PC-3 (cell line): Measurements from ENCODE around the gene RTF2. TPM values are rescaled to one million over a fixed set of nuclear protein-coding genes. Genes with fewer than 3 reads are reported as not detected.

Experiments used
- ATAC-seq: fragments of 200-7000 bp; cut with Tn5 transposase; 2 replicates; pipeline ENCODE4 v1.9.1; 2020; ENCODE audit warnings: mild to moderate bottlenecking, moderate library complexity
- BruUV-seq: library from RNA; stranded (reverse); fragments of 400-500 nt; replicated peaks from 2 replicates; lab custom pipeline; 2021; lab: Mats Ljungman, UMichigan
- CTCF ChIA-PET: fragments of 300-600 bp; sonication (Branson Sonifier 250); formaldehyde crosslinking; loops from one replicate; lab custom pipeline; 2022; ENCODE audit warnings: antibody characterized with exemption; lab: Charles Lee
- POLR2A ChIA-PET: fragments of 300-600 bp; sonication (Branson Sonifier 250); formaldehyde crosslinking; loops from one replicate; lab custom pipeline; 2022; ENCODE audit warnings: antibody characterized with exemption; ENCODE audit not compliant: unreplicated experiment; lab: Charles Lee
- DNase-seq: peaks from one replicate; pipeline ENCODE4 v3.0.0-alpha.2; 2015
- H2AFZ ChIP-seq: fragments of 300-600 bp; sonication (generic); 2 replicates; pipeline ENCODE4 v1.6.0; 2016; ENCODE audit warnings: antibody characterized with exemption, low read length
- H3F3A ChIP-seq: fragments of 300-600 bp; sonication (generic); one replicate; pipeline ENCODE4 v1.6.0; 2017; ENCODE audit warnings: antibody characterized with exemption, low read length, control low read depth, mild to moderate bottlenecking; ENCODE audit not compliant: unreplicated experiment
- H3K27ac ChIP-seq: fragments of 300-600 bp; sonication (generic); 2 replicates; pipeline ENCODE4 v1.5.1; 2016; ENCODE audit warnings: mild to moderate bottlenecking, low read length
- H3K27me3 ChIP-seq: fragments of 300-600 bp; sonication (generic); 2 replicates; pipeline ENCODE4 v1.6.1; 2016; ENCODE audit warnings: low read length, mixed read lengths
- H3K36me3 ChIP-seq: fragments of 300-600 bp; sonication (generic); 2 replicates; pipeline ENCODE4 v1.6.1; 2016; ENCODE audit warnings: low read depth, mixed run types, low read length, mixed read lengths
- H3K4me1 ChIP-seq: fragments of 300-600 bp; sonication (generic); 2 replicates; pipeline ENCODE4 v1.5.1; 2016; ENCODE audit warnings: low read length; ENCODE audit not compliant: insufficient read depth
- H3K4me2 ChIP-seq: fragments of 300-600 bp; sonication (generic); 2 replicates; pipeline ENCODE4 v1.6.0; 2016; ENCODE audit warnings: low read length
- H3K4me3 ChIP-seq: fragments of 300-600 bp; sonication (generic); 2 replicates; pipeline ENCODE4 v1.5.1; 2016; ENCODE audit warnings: mild to moderate bottlenecking, low read length, mixed read lengths
- H3K79me2 ChIP-seq: fragments of 300-600 bp; sonication (generic); 2 replicates; pipeline ENCODE4 v1.6.1; 2017; ENCODE audit warnings: low read length, mixed read lengths
- H3K9ac ChIP-seq: fragments of 300-600 bp; sonication (generic); 2 replicates; pipeline ENCODE4 v1.6.0; 2016; ENCODE audit warnings: mild to moderate bottlenecking, low read length
- H3K9me2 ChIP-seq: fragments of 300-600 bp; sonication (generic); replicated peaks from 2 replicates; pipeline ENCODE4 v1.6.1; 2016; ENCODE audit warnings: mixed run types, low read length, mixed read lengths
- H3K9me3 ChIP-seq: fragments of 300-600 bp; sonication (generic); 2 replicates; pipeline ENCODE4 v1.6.1; 2016; ENCODE audit warnings: low read length, mixed read lengths
- H4K20me1 ChIP-seq: fragments of 300-600 bp; sonication (generic); 2 replicates; pipeline ENCODE4 v1.6.1; 2016; ENCODE audit warnings: low read length, mixed read lengths
- CTCF ChIP-seq: fragments of 300-600 bp; sonication (generic); conservative IDR thresholded peaks from 2 replicates; pipeline ENCODE4 v1.5.1; 2017; ENCODE audit warnings: antibody characterized with exemption, low read depth, mild to moderate bottlenecking, low read length
- EZH2 ChIP-seq: fragments of 300-600 bp; sonication (generic); IDR thresholded peaks from one replicate; pipeline ENCODE4 v1.6.1; 2017; ENCODE audit warnings: antibody characterized with exemption, mild to moderate bottlenecking, low read length; ENCODE audit not compliant: unreplicated experiment
- EZH2phosphoT487 ChIP-seq: fragments of 300-600 bp; sonication (generic); IDR thresholded peaks from 2 replicates; pipeline ENCODE4 v1.6.1; 2018; ENCODE audit warnings: mild to moderate bottlenecking, antibody characterized with exemption, low read length, borderline replicate concordance
- intact Hi-C: fragments of 100-400 bp; cut with micrococcal nuclease; formaldehyde crosslinking; loops from 2 replicates; pipeline ENCODE4 v1.9.0; 2023
- total RNA-seq: library from RNA; depleted of rRNA; stranded (reverse); fragments of >200 nt; gene quantifications from 2 replicates; pipeline ENCODE4 v1.2.3, GENCODE V29; 2014

The RTF2 gene
- total RNA-seq, 1 experiment from 2014 or later = 122 TPM

GRCh38 chr20:56516631-56517030 lies 48.2 kb downstream of the RTF2 start:
- Histone ChIP-seq H3K79me2 (no peaks in the 10 kb centered on the region), H3K9me3 (peaks cover 13% of the 10 kb centered on the region), H3K9me2 (no peaks in the 10 kb centered on the region), H4K20me1 (no peaks in the 10 kb centered on the region), H3K27me3 (no peaks in the 10 kb centered on the region), H3F3A (no peaks in the 10 kb centered on the region), H2AFZ (no peak overlapping the region), H3K36me3 (peaks cover 67% of the 10 kb centered on the region), H3K4me3 (no peak overlapping the region), H3K27ac (no peak overlapping the region), H3K9ac (no peak overlapping the region), H3K4me1 (no peaks in the 10 kb centered on the region), H3K4me2 (no peak overlapping the region)
- POLR2A ChIA-PET = no interaction called here
- intact Hi-C loops = loop anchor here (1.0 kb wide), 1 partner anchor 116 kb away; no protein-coding TSS in a partner anchor
- ATAC-seq = no peak
- TF ChIP-seq EZH2phosphoT487 (no peak), CTCF (no peak), EZH2 (no peak)
- no TSS peak for BruUV-seq
- DNase-seq = no peak
- CTCF ChIA-PET = no interaction called here

DNA sequence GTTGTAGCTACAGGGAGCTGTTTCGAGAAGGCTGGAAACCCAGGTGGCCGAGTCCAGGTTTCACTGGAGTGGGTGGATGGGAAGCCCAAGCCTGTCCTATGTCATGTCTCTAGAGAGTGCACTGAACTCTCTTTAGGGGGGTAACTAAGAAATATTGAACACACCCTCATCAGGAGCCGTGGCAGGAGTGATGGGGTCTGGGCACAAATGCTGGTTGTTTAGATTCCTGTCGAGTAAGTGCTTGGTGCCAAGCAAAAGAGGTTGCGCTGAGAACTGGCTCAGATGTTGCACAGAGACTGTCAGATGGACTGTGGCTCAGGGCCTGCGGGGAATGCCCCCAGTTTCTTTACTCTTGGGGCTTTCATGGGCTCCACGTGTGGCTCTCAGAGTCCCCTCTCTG lies 48.8 kb downstream of the RTF2 start:
- BruUV-seq = no TSS peak
- CTCF ChIA-PET = no interaction called here
- intact Hi-C loops = no loop called here

GRCh38 chr20:56517641-56518040 lies 49.2 kb downstream of the RTF2 start:
- no peaks in the 10 kb centered on the region for H3F3A ChIP-seq
- CTCF ChIA-PET = no interaction called here
- H3K79me2 ChIP-seq = no peaks in the 10 kb centered on the region
- BruUV-seq = no TSS peak
- H4K20me1 ChIP-seq = no peaks in the 10 kb centered on the region
- H3K4me3 ChIP-seq = no peak overlapping the region
- POLR2A ChIA-PET = no interaction called here
- no peak overlapping the region for H3K9ac ChIP-seq
- H3K4me1 ChIP-seq = no peaks in the 10 kb centered on the region
- peaks cover 66% of the 10 kb centered on the region for H3K36me3 ChIP-seq
- no peak overlapping the region for H3K4me2 ChIP-seq
- ATAC-seq (no peak), DNase-seq (no peak)
- TF ChIP-seq CTCF (no peak), EZH2 (no peak)
- H3K9me2 ChIP-seq = no peaks in the 10 kb centered on the region
- no peak overlapping the region for H3K27ac ChIP-seq
- H3K9me3 ChIP-seq = peaks cover 13% of the 10 kb centered on the region
- intact Hi-C loops = no loop called here
- no peak overlapping the region for H2AFZ ChIP-seq
- no peaks in the 10 kb centered on the region for H3K27me3 ChIP-seq

More for the DNA sequence above, 48.8 kb downstream of the RTF2 start:
- ATAC-seq (no peak), DNase-seq (no peak)
- Histone ChIP-seq H3K9me3 (peaks cover 13% of the 10 kb centered on the region), H3K9ac (no peak overlapping the region), H3K4me2 (no peak overlapping the region), H4K20me1 (no peaks in the 10 kb centered on the region), H3K27me3 (no peaks in the 10 kb centered on the region), H2AFZ (no peak overlapping the region), H3K79me2 (no peaks in the 10 kb centered on the region), H3F3A (no peaks in the 10 kb centered on the region), H3K9me2 (no peaks in the 10 kb centered on the region), H3K36me3 (peaks cover 68% of the 10 kb centered on the region), H3K4me1 (no peaks in the 10 kb centered on the region), H3K4me3 (no peak overlapping the region), H3K27ac (no peak overlapping the region)
- POLR2A ChIA-PET = no interaction called here
- TF ChIP-seq CTCF (no peak), EZH2 (no peak), EZH2phosphoT487 (no peak)
